DND-41 (cell line): ENCODE data around the gene STARD10.

ENCODE experiments used
- ATAC-seq: fragments of 200-7000 bp; cut with Tn5 transposase; 3 replicates; pipeline ENCODE4 v1.9.1; 2021; ENCODE audit warnings: low read depth; ENCODE audit not compliant: insufficient read depth
- DNase-seq: peaks from one replicate; pipeline ENCODE4 v3.0.0-alpha.2; 2020
- H2AFZ ChIP-seq: 2 replicates; pipeline ENCODE4 v1.6.0; 2012; ENCODE audit warnings: low read depth, low read length
- H3K27ac ChIP-seq: 2 replicates; pipeline ENCODE4 v1.5.1; 2012; ENCODE audit warnings: low read length, inconsistent platforms
- H3K27me3 ChIP-seq: fragments of 200-600 bp; sonication (generic); 2 replicates; pipeline ENCODE4 v1.6.0; 2012; ENCODE audit warnings: low read length, mild to moderate bottlenecking, inconsistent platforms; ENCODE audit not compliant: insufficient read depth, poor library complexity
- H3K36me3 ChIP-seq: 2 replicates; pipeline ENCODE4 v1.5.1; 2012; ENCODE audit warnings: low read length, inconsistent platforms; ENCODE audit not compliant: insufficient read depth
- H3K4me1 ChIP-seq: 2 replicates; pipeline ENCODE4 v1.5.1; 2012; ENCODE audit warnings: mild to moderate bottlenecking, low read length; ENCODE audit not compliant: insufficient read depth
- H3K4me2 ChIP-seq: 2 replicates; pipeline ENCODE4 v1.6.0; 2012; ENCODE audit warnings: mild to moderate bottlenecking, moderate library complexity, low read length, inconsistent platforms; ENCODE audit not compliant: insufficient read depth
- H3K4me3 ChIP-seq, 2 experiments: fragments of 200-600 bp in 1 of 2; shearing (Covaris generic) in 1 of 2; 2 replicates each; pipeline ENCODE4 v1.5.1; 2012 to 2016; ENCODE audit warnings: inconsistent platforms in 2 of 2, low read length in 2 of 2, mild to moderate bottlenecking in 2 of 2, low read depth in 1 of 2, moderate library complexity in 1 of 2
- H3K79me2 ChIP-seq: 2 replicates; pipeline ENCODE4 v1.6.0; 2012; ENCODE audit warnings: low read length, inconsistent platforms; ENCODE audit not compliant: insufficient read depth
- H3K9ac ChIP-seq: 2 replicates; pipeline ENCODE4 v1.6.0; 2012; ENCODE audit warnings: low read depth, mild to moderate bottlenecking, inconsistent platforms, low read length, moderate library complexity
- H3K9me3 ChIP-seq: 2 replicates; pipeline ENCODE4 v1.5.1; 2012; ENCODE audit warnings: low read length, moderate library complexity, mild to moderate bottlenecking, inconsistent platforms; ENCODE audit not compliant: insufficient read depth, severe bottlenecking
- H4K20me1 ChIP-seq: 2 replicates; pipeline ENCODE4 v1.6.0; 2012; ENCODE audit warnings: low read length; ENCODE audit not compliant: insufficient read depth
- EZH2 ChIP-seq: IDR thresholded peaks from 3 replicates; pipeline ENCODE4 v1.6.1; 2012; ENCODE audit warnings: borderline replicate concordance, low read depth, mild to moderate bottlenecking, moderate library complexity, low read length, inconsistent platforms; ENCODE audit not compliant: severe bottlenecking
- TF ChIP-seq, protein P1 (sequence below): IDR thresholded peaks from 2 replicates; pipeline ENCODE4 v1.5.1; 2012; ENCODE audit warnings: borderline replicate concordance, low read length, moderate library complexity, mild to moderate bottlenecking; ENCODE audit not compliant: poor library complexity, severe bottlenecking; ENCODE audit errors: extremely low read depth

Gene STARD10

DNA sequence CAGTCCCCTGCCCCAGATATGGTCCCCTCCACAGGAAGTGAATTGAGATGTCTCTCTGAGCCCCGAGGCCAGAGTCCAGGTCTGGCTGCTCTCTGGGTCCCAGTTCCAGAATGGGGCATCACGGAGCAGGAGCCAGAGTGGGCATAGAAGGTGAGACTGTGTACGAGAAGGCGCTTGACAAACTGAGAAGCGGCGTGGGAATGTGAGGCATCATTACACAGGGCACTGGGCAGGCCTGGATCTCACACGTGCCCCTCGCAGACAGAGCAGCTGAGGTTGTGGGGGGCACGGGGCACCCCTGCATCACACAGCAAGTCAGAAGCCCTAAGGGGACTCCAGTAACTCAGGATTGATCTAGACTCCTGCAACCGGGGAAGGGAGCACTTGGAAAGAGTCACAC, 9.2 kb downstream of the STARD10 start:
- Histone ChIP-seq H4K20me1 (peaks cover 6% of the 10 kb centered on the region), H2AFZ (no peak overlapping the region), H3K9me3 (no peaks in the 10 kb centered on the region), H3K4me2 (no peak overlapping the region), H3K36me3 (no peaks in the 10 kb centered on the region), H3K27me3 (no peaks in the 10 kb centered on the region), H3K4me3 (no peak overlapping the region), H3K9ac (no peak overlapping the region), H3K79me2 (no peaks in the 10 kb centered on the region), H3K27ac (no peak overlapping the region), H3K4me1 (peaks cover 12% of the 10 kb centered on the region)
- no peak for ATAC-seq
- TF ChIP-seq, protein P1, sequence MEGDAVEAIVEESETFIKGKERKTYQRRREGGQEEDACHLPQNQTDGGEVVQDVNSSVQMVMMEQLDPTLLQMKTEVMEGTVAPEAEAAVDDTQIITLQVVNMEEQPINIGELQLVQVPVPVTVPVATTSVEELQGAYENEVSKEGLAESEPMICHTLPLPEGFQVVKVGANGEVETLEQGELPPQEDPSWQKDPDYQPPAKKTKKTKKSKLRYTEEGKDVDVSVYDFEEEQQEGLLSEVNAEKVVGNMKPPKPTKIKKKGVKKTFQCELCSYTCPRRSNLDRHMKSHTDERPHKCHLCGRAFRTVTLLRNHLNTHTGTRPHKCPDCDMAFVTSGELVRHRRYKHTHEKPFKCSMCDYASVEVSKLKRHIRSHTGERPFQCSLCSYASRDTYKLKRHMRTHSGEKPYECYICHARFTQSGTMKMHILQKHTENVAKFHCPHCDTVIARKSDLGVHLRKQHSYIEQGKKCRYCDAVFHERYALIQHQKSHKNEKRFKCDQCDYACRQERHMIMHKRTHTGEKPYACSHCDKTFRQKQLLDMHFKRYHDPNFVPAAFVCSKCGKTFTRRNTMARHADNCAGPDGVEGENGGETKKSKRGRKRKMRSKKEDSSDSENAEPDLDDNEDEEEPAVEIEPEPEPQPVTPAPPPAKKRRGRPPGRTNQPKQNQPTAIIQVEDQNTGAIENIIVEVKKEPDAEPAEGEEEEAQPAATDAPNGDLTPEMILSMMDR: no peak
- no peak for TF ChIP-seq EZH2
- DNase-seq: no peak

DNA sequence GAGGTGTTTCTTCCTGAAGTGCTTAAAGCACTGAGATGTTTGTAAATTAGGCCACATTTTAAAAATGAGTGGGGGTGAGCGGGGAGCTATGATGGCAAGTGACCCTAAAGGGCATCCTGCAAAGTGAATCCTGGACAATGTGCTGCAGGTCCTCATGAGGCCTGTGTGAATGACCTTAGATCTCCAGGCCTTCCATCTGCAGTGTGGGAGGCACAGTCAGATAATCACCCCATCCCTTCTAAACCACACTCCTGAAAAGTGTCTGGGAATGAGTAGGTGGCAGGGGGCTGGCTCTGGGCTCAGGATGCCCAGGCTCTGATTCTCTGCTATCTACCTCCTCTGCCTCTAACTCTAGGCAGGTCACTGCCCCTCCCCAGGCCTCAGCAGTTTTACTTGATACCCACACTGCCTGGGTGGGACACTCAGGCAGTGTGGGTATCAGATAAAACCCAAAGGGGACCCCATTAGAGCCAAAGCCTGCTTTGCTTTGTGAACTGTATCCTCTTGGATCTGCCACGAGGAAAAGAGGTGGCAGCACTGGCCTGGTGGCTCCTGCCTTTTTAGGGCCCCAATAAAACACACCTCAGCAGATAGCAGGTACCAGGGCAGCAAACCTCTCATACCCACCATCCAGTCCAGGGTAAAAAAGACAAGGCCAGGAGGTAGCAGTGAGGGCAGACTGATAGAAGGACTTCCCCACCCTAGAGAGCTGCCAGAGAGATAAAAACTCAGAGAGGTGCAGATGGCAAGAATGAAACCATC, 10.5 kb downstream of the STARD10 start:
- DNase-seq (no peak), ATAC-seq (no peak)
- H3K4me2 ChIP-seq: no peak overlapping the region
- H3K9me3 ChIP-seq: no peaks in the 10 kb centered on the region
- H3K4me3 ChIP-seq: no peak overlapping the region
- no peaks in the 10 kb centered on the region for H3K27me3 ChIP-seq
- TF ChIP-seq, protein P1: no peak
- TF ChIP-seq EZH2: no peak
- H3K9ac ChIP-seq: no peak overlapping the region
- H3K27ac ChIP-seq: no peak overlapping the region
- H4K20me1 ChIP-seq: peaks cover 6% of the 10 kb centered on the region
- H3K36me3 ChIP-seq: no peaks in the 10 kb centered on the region
- peaks cover 12% of the 10 kb centered on the region for H3K4me1 ChIP-seq
- no peaks in the 10 kb centered on the region for H3K79me2 ChIP-seq
- H2AFZ ChIP-seq: no peak overlapping the region

DNA sequence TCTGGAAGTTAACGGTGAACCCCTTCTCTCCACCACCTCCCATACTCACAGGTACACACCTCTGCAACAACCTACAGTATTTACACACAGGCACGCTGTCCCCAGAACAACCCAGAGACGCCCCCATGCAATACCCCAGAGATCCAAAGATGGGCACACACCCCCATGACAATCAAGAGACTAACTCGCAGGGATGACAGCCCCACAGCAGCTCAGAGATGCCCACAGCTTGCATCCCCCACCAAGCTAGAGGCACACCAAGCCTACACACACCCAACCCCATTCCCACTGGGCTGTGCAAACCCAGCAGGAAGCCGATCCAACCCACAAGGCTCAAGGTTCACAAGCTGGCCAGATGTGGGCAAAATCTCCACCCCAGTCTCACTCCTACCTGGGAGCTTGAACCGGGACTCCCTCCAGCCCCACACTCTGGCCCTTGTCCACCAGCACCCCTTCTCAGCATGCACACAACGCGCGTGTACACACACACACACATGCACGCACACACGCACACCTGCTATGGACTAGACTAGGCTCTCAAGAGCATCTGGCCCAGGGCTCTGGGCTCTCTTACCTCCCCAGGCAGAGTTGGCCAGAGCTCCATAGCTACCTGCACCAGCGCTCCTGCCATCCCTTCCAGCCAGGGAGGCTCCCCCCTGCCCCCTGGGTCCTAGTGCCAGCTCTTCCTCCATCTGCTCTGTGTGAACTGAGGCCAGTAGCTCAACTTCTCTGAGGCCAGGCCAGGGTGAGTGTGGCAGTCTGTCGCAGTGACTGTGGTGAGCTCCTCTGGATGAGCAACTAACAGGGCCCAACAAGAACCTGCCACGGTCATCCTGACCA, 11.5 kb downstream of the STARD10 start:
- Histone ChIP-seq H3K79me2 (no peaks in the 10 kb centered on the region), H3K36me3 (no peaks in the 10 kb centered on the region), H3K9me3 (no peaks in the 10 kb centered on the region), H3K4me1 (peaks cover 12% of the 10 kb centered on the region), H4K20me1 (peaks cover 6% of the 10 kb centered on the region), H3K4me2 (peak overlapping the region; percentile 62), H2AFZ (peak overlapping the region; percentile 55), H3K9ac (peak overlapping the region; percentile 3; the same call in 1 of the 2 replicates), H3K27me3 (no peaks in the 10 kb centered on the region), H3K4me3 (peak overlapping the region in 1 of 2 experiments; percentile 51; a peak in 2 of 4 replicates), H3K27ac (no peak overlapping the region)
- DNase-seq: no peak
- TF ChIP-seq, protein P1: no peak
- TF ChIP-seq EZH2: no peak
- ATAC-seq: peak; percentile 29
